Measurements from ENCODE around the gene UMPS.
A peak's percentile ranks its signal among the peaks of the same experiment; 100 is the strongest.

Gene UMPS

DNA sequence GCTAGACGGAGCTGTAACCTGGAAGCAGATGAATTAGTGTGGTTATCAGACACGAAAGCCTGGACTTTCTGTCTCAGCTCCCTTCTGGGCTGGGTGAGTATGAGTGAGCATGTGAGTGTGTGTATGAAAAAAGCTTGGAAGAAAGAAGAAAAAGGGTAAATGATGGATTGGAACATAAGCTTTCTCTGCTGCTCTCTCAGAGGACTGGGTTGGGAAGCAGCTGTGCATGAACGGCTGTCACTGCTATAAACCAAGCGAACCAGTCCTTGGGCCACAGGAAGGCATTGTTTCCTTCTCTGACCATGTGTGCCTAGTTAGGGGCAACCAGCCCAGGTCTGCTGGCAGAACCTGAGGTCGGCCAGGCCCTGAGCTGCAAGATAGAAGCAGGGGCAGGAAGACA lies 37.0 kb downstream of the UMPS start:
- TF ChIP-seq SPI1 (IDR thresholded peaks at IDR 0.05; ENCODE audit: low read depth, low read length) (no peak), POLR2AphosphoS5 (IDR thresholded peaks at IDR 0.05; ENCODE audit: low read depth, low read length) (no peak), PAX5 (IDR thresholded peaks at IDR 0.05; ENCODE audit: insufficient read depth, low read length, severe bottlenecking) (no peak), POLR2A (IDR thresholded peaks at IDR 0.05; ENCODE audit: low read depth, low read length) (no peak), TAF1 (IDR thresholded peaks at IDR 0.05; ENCODE audit: low read depth, low read length) (no peak), POU2F2 (IDR thresholded peaks at IDR 0.05; ENCODE audit: low read depth, low read length) (no peak)
- FAIRE-seq (no peak), DNase-seq (ENCODE audit: insufficient read length, low spot score) (no peak)

- FAIRE-seq (no peak), DNase-seq (ENCODE audit: insufficient read length, low spot score) (no peak)
- TF ChIP-seq POLR2A (IDR thresholded peaks at IDR 0.05; ENCODE audit: low read depth, low read length) (no peak), SPI1 (IDR thresholded peaks at IDR 0.05; ENCODE audit: low read depth, low read length) (no peak), PAX5 (IDR thresholded peaks at IDR 0.05; ENCODE audit: insufficient read depth, low read length, severe bottlenecking) (no peak), TAF1 (IDR thresholded peaks at IDR 0.05; ENCODE audit: low read depth, low read length) (no peak), POLR2AphosphoS5 (IDR thresholded peaks at IDR 0.05; ENCODE audit: low read depth, low read length) (no peak), POU2F2 (IDR thresholded peaks at IDR 0.05; ENCODE audit: low read depth, low read length) (no peak)
Observed at GRCh38 chr3:124767691-124768090, 37.4 kb downstream of the UMPS start.

DNA sequence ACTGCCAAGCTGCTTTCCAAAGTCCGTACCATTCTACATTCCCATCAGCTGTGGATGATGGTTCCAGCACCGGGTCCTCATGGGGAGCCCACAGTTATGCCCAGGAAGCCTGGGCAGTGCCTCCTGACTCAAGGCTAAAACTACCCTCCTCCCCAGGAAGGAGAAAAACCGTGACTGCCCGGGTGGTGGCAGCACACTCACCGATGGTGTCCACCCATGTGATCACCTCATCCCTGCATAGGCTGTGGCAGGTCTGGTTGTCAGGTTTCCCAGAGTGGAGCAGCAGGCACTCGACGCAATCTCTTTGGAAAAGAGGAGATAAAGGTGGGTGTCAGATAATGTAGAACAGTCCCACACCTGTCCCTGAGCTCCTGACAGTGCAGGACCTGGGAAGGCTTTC lies 38.6 kb downstream of the UMPS start:
- TF ChIP-seq TAF1 (IDR thresholded peaks at IDR 0.05; ENCODE audit: low read depth, low read length) = no peak
- no peak for TF ChIP-seq SPI1 (IDR thresholded peaks at IDR 0.05; ENCODE audit: low read depth, low read length)
- no peak for TF ChIP-seq PAX5 (IDR thresholded peaks at IDR 0.05; ENCODE audit: insufficient read depth, low read length, severe bottlenecking)
- no peak for TF ChIP-seq POLR2A (IDR thresholded peaks at IDR 0.05; ENCODE audit: low read depth, low read length)
- TF ChIP-seq POLR2AphosphoS5 (IDR thresholded peaks at IDR 0.05; ENCODE audit: low read depth, low read length) = no peak
- no peak for TF ChIP-seq POU2F2 (IDR thresholded peaks at IDR 0.05; ENCODE audit: low read depth, low read length)
- DNase-seq (ENCODE audit: insufficient read length, low spot score) = peak; percentile 56
- peak; percentile 95 for FAIRE-seq

GRCh38 chr3:124769462-124769861 lies 39.2 kb downstream of the UMPS start:
- TF ChIP-seq SPI1 (IDR thresholded peaks at IDR 0.05; ENCODE audit: low read depth, low read length) = no peak
- no peak for TF ChIP-seq POLR2AphosphoS5 (IDR thresholded peaks at IDR 0.05; ENCODE audit: low read depth, low read length)
- no peak for TF ChIP-seq TAF1 (IDR thresholded peaks at IDR 0.05; ENCODE audit: low read depth, low read length)
- TF ChIP-seq POLR2A (IDR thresholded peaks at IDR 0.05; ENCODE audit: low read depth, low read length) = no peak
- no peak for TF ChIP-seq POU2F2 (IDR thresholded peaks at IDR 0.05; ENCODE audit: low read depth, low read length)
- no peak for TF ChIP-seq PAX5 (IDR thresholded peaks at IDR 0.05; ENCODE audit: insufficient read depth, low read length, severe bottlenecking)
- DNase-seq (ENCODE audit: insufficient read length, low spot score) (no peak), FAIRE-seq (no peak)

DNA sequence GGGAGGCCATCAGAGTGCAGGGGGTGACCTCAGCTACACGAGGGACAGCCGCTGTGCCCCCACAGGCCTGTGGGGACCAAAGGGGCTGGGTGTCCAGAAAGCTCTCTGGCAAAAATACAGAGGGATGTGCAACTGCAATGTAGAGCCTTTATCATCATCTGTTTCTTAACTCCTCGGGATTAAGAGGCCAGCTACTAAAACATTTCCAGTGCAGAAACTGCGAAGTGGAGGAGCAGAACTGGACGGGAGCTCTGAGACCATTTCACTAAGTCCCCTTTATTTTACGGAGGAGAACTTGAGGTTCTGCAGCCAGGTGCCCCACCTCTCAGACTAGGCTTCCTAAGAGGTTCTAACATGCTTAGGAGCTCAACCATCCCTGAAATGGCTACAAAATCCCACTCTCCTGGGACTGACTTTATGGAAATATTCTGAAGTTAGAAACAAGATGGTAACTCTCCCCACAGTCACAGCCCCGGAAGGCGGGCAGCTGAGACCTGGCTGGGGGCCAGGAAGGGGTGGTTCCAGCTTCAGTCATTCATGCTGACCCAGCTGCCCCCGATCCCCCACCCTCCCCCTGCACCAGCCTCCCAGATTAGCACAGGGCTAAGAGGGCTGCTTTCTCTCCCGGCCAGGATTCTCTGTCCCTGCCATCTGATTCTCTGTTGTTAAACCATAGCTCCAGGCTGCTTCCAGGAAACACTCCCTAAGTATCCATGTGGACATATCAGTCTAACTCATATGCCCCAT lies 40.3 kb downstream of the UMPS start:
- DNase-seq (ENCODE audit: insufficient read length, low spot score) (no peak), FAIRE-seq (no peak)
- TF ChIP-seq POLR2AphosphoS5 (IDR thresholded peaks at IDR 0.05; ENCODE audit: low read depth, low read length) (no peak), POLR2A (IDR thresholded peaks at IDR 0.05; ENCODE audit: low read depth, low read length) (no peak), PAX5 (IDR thresholded peaks at IDR 0.05; ENCODE audit: insufficient read depth, low read length, severe bottlenecking) (no peak), SPI1 (IDR thresholded peaks at IDR 0.05; ENCODE audit: low read depth, low read length) (no peak), TAF1 (IDR thresholded peaks at IDR 0.05; ENCODE audit: low read depth, low read length) (no peak), POU2F2 (IDR thresholded peaks at IDR 0.05; ENCODE audit: low read depth, low read length) (no peak)

GRCh38 chr3:124771083-124771445 lies 40.8 kb downstream of the UMPS start:
- FAIRE-seq = no peak
- no peak for TF ChIP-seq POLR2AphosphoS5 (IDR thresholded peaks at IDR 0.05; ENCODE audit: low read depth, low read length)
- TF ChIP-seq PAX5 (IDR thresholded peaks at IDR 0.05; ENCODE audit: insufficient read depth, low read length, severe bottlenecking) = no peak
- no peak for TF ChIP-seq POLR2A (IDR thresholded peaks at IDR 0.05; ENCODE audit: low read depth, low read length)
- TF ChIP-seq TAF1 (IDR thresholded peaks at IDR 0.05; ENCODE audit: low read depth, low read length) = no peak
- TF ChIP-seq POU2F2 (IDR thresholded peaks at IDR 0.05; ENCODE audit: low read depth, low read length) = no peak
- TF ChIP-seq SPI1 (IDR thresholded peaks at IDR 0.05; ENCODE audit: low read depth, low read length) = no peak

DNA sequence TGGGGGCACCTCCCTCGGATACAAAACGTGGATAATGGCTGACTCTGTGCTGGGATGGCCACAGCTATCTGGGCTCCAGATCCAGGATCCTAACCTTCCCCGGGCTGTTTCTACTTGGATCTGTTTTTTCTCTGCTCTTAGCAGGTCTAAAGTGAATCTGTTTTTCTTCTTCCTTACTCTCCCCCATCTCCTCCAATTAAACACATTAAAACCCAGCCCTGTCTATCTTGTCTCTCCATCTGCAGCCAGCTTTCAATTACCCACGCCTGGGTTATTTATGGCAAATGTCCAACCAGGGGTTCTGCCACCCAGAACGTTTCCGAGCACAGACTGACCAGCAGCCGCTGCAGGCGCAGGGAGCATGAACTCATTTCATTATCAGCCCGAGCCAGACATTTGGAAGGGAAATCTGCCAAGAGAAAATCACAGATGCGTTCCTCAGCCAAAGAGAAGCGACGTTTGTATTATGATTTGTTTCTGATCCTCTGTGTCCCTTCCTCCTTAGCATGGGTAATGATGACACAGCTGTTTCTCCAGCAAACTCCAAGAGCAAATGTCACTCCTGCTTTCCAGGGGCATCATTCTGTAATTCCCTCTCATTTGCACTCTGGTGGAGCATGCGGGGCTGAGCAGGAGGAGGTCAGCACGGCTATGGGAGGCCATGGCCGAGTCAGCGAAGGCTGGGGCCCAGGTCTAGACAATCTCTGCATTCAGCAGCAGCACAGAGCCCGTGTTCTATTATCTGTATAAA lies 42.0 kb downstream of the UMPS start:
- no peak for DNase-seq (ENCODE audit: insufficient read length, low spot score)
- TF ChIP-seq TAF1 (IDR thresholded peaks at IDR 0.05; ENCODE audit: low read depth, low read length) = no peak
- TF ChIP-seq POU2F2 (IDR thresholded peaks at IDR 0.05; ENCODE audit: low read depth, low read length) = no peak
- TF ChIP-seq POLR2A (IDR thresholded peaks at IDR 0.05; ENCODE audit: low read depth, low read length) = no peak
- no peak for TF ChIP-seq PAX5 (IDR thresholded peaks at IDR 0.05; ENCODE audit: insufficient read depth, low read length, severe bottlenecking)
- no peak for TF ChIP-seq POLR2AphosphoS5 (IDR thresholded peaks at IDR 0.05; ENCODE audit: low read depth, low read length)
- no peak for TF ChIP-seq SPI1 (IDR thresholded peaks at IDR 0.05; ENCODE audit: low read depth, low read length)
- FAIRE-seq = no peak

More at GRCh38 chr3:124771083-124771445, 40.8 kb downstream of the UMPS start:
- no peak for DNase-seq (ENCODE audit: insufficient read length, low spot score)

DNA sequence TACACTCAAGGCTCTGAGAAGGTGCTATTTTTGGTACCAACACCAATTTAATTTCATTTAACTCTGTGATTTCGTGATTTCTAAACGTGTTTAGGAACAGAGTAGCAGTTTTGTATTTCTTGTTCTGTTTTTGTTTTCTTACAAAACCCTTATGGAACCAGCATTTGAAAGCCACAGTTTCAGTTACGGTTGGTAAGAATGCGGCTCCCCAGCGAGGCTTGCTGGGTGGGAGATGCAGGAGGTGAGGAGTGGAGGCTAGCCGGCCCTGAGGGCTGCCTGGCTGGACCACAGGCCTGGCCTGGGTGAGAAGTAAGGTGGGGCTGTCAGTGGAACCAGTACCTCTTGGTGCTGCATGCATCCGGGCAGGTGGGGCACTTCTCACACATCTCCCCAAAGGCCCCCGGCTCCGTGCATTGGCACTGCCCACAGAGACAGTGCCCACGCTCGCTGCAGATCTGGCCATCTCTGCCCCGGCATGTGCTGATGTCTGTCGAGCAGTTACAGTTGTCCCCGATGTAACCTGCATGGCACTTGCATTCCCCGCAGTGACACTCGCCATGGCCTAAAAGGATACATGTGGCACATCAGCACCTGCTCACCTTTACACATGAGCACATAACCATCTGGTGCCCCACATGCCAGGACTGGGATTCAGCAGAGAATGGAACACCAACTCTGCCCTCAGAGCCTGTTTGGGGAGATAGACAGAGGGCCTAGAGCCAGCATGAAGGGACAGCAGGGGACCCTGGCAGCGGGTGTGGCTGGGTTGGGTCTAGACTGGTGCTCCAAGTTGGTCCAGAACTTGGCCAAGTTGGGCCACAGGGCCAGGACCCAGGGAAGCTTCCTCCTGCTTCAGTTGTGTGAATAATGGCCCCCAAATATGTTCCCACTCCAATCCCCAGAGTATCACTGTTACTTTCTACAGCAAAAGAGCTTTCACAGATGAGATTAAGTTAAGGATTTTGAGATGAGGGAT lies 43.4 kb downstream of the UMPS start:
- no peak for FAIRE-seq

More for the DNA sequence above, 43.4 kb downstream of the UMPS start:
- TF ChIP-seq TAF1 (IDR thresholded peaks at IDR 0.05; ENCODE audit: low read depth, low read length) = no peak
- no peak for TF ChIP-seq POU2F2 (IDR thresholded peaks at IDR 0.05; ENCODE audit: low read depth, low read length)
- no peak for TF ChIP-seq POLR2A (IDR thresholded peaks at IDR 0.05; ENCODE audit: low read depth, low read length)
- TF ChIP-seq SPI1 (IDR thresholded peaks at IDR 0.05; ENCODE audit: low read depth, low read length) = no peak
- TF ChIP-seq POLR2AphosphoS5 (IDR thresholded peaks at IDR 0.05; ENCODE audit: low read depth, low read length) = no peak
- TF ChIP-seq PAX5 (IDR thresholded peaks at IDR 0.05; ENCODE audit: insufficient read depth, low read length, severe bottlenecking) = no peak
- no peak for DNase-seq (ENCODE audit: insufficient read length, low spot score)

Data from GM12891 (cell line).